ENCODE measurements around the gene CMIP. TPM values are rescaled to one million over a fixed set of nuclear protein-coding genes. Genes with fewer than 3 reads are reported as not detected.
A peak's percentile ranks its signal among the peaks of the same experiment; 100 is the strongest.

CMIP gene
- total RNA-seq, 1 experiment from 2014 or later = 25.7 TPM

DNA sequence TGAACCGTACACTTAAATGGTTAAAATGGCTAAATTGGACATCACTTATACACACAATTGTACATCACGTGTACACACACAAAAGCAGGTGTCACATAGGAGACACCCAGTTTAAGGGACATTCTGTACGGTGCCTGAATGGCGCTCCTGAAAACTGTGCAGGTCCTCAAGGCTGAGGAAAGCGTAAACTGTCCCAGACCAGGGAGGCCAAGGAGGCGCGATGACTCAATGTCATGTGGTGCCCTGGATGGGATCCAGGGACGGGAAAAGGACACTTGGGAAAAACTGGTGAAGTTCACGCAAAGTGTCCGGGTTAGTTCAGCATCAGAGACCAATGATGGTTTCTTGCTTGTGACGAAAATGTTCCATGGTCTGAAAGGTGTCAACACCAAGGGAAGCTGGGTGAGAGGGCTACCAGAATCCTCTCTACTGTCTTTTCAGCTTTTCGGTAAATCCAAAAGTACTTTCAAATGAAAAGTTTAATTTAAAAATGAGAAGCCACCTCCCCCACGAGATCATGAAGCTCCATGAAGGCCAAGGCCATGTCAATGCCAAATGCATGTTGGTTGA lies 112.2 kb downstream of the CMIP start:
- TF ChIP-seq, protein P1, sequence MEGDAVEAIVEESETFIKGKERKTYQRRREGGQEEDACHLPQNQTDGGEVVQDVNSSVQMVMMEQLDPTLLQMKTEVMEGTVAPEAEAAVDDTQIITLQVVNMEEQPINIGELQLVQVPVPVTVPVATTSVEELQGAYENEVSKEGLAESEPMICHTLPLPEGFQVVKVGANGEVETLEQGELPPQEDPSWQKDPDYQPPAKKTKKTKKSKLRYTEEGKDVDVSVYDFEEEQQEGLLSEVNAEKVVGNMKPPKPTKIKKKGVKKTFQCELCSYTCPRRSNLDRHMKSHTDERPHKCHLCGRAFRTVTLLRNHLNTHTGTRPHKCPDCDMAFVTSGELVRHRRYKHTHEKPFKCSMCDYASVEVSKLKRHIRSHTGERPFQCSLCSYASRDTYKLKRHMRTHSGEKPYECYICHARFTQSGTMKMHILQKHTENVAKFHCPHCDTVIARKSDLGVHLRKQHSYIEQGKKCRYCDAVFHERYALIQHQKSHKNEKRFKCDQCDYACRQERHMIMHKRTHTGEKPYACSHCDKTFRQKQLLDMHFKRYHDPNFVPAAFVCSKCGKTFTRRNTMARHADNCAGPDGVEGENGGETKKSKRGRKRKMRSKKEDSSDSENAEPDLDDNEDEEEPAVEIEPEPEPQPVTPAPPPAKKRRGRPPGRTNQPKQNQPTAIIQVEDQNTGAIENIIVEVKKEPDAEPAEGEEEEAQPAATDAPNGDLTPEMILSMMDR (conservative IDR thresholded peaks at IDR 0.05; ENCODE audit: low read depth, low read length) = no peak
- TF ChIP-seq EZH2phosphoT487 (IDR thresholded peaks at IDR 0.05; ENCODE audit: borderline replicate concordance, low read length) (no peak), EZH2 (IDR thresholded peaks at IDR 0.05; ENCODE audit: low read length, unreplicated experiment) (no peak)
- Histone ChIP-seq H3K9ac (ENCODE audit: low read length) (no peak overlapping the region), H3K27me3 (ENCODE audit: low read length) (no peaks in the 10 kb centered on the region), H3K79me2 (ENCODE audit: low read length) (peaks cover 98% of the 10 kb centered on the region), H3K9me2 (replicated peaks; ENCODE audit: low read length) (no peaks in the 10 kb centered on the region), H4K20me1 (ENCODE audit: low read length) (0 out of 2 replicates have a peak, but pooled peaks cover 5% of the 10 kb centered on the region), H3K4me3 (ENCODE audit: low read length) (no peak overlapping the region), H3K27ac (ENCODE audit: low read length) (no peak overlapping the region), H3K9me3 (ENCODE audit: low read length) (no peaks in the 10 kb centered on the region), H3K36me3 (ENCODE audit: low read depth, low read length) (no peaks in the 10 kb centered on the region; the same call in 1 of the 2 replicates), H2AFZ (ENCODE audit: low read length) (no peak overlapping the region), H3F3A (ENCODE audit: low read length, unreplicated experiment) (no peaks in the 10 kb centered on the region), H3K4me1 (ENCODE audit: insufficient read depth, low read length) (peaks cover 24% of the 10 kb centered on the region), H3K4me2 (ENCODE audit: low read length) (no peak overlapping the region)
- ChIA-PET POLR2A (ENCODE audit: unreplicated experiment) (no interaction called here), CTCF (no interaction called here)
- DNase-seq = no peak
- intact Hi-C loops (cut with micrococcal nuclease) = no loop called here
- BruUV-seq (replicated peaks) = no TSS peak
- no peak for ATAC-seq

- intact Hi-C loops (cut with micrococcal nuclease) = no loop called here
- H3K4me1 ChIP-seq (ENCODE audit: insufficient read depth, low read length) = peaks cover 23% of the 10 kb centered on the region
- H3K27ac ChIP-seq (ENCODE audit: low read length) = no peak overlapping the region
- ChIA-PET CTCF (no interaction called here), POLR2A (ENCODE audit: unreplicated experiment) (no interaction called here)
- ATAC-seq = no peak
- no peaks in the 10 kb centered on the region for H3K9me3 ChIP-seq (ENCODE audit: low read length)
- no peak overlapping the region for H3K4me2 ChIP-seq (ENCODE audit: low read length)
- H3K9ac ChIP-seq (ENCODE audit: low read length) = no peak overlapping the region
- H3F3A ChIP-seq (ENCODE audit: low read length, unreplicated experiment) = no peaks in the 10 kb centered on the region
- H2AFZ ChIP-seq (ENCODE audit: low read length) = no peak overlapping the region
- no peaks in the 10 kb centered on the region for H3K9me2 ChIP-seq (replicated peaks; ENCODE audit: low read length)
- H4K20me1 ChIP-seq (ENCODE audit: low read length) = 0 out of 2 replicates have a peak, but pooled peaks cover 5% of the 10 kb centered on the region
- no peaks in the 10 kb centered on the region for H3K27me3 ChIP-seq (ENCODE audit: low read length)
- BruUV-seq (replicated peaks) = no TSS peak
- H3K79me2 ChIP-seq (ENCODE audit: low read length) = peaks cover 98% of the 10 kb centered on the region
- no peak overlapping the region for H3K4me3 ChIP-seq (ENCODE audit: low read length)
- TF ChIP-seq EZH2 (IDR thresholded peaks at IDR 0.05; ENCODE audit: low read length, unreplicated experiment) (no peak), EZH2phosphoT487 (IDR thresholded peaks at IDR 0.05; ENCODE audit: borderline replicate concordance, low read length) (no peak)
- TF ChIP-seq, protein P1 (conservative IDR thresholded peaks at IDR 0.05; ENCODE audit: low read depth, low read length) = no peak
- H3K36me3 ChIP-seq (ENCODE audit: low read depth, low read length) = no peaks in the 10 kb centered on the region; the same call in 1 of the 2 replicates
- DNase-seq = no peak
Observed at GRCh38 chr16:81558077-81558443, 113.5 kb downstream of the CMIP start.

GRCh38 chr16:81558444-81559175 lies 114.0 kb downstream of the CMIP start:
- TF ChIP-seq, protein P1 (conservative IDR thresholded peaks at IDR 0.05; ENCODE audit: low read depth, low read length) = no peak
- no peak for TF ChIP-seq EZH2phosphoT487 (IDR thresholded peaks at IDR 0.05; ENCODE audit: borderline replicate concordance, low read length)
- ATAC-seq (no peak; the same call in 1 of the 2 replicates), DNase-seq (no peak)
- H3K9me3 ChIP-seq (ENCODE audit: low read length) = no peaks in the 10 kb centered on the region
- peak overlapping the region; percentile 19; the same call in 1 of the 2 replicates for H3K27ac ChIP-seq (ENCODE audit: low read length)
- H3K27me3 ChIP-seq (ENCODE audit: low read length) = no peaks in the 10 kb centered on the region
- no peak overlapping the region for H3K9ac ChIP-seq (ENCODE audit: low read length)
- POLR2A ChIA-PET (ENCODE audit: unreplicated experiment) = no interaction called here
- H3K4me3 ChIP-seq (ENCODE audit: low read length) = no peak overlapping the region
- H3K79me2 ChIP-seq (ENCODE audit: low read length) = peaks cover 98% of the 10 kb centered on the region
- no peaks in the 10 kb centered on the region for H3F3A ChIP-seq (ENCODE audit: low read length, unreplicated experiment)
- H2AFZ ChIP-seq (ENCODE audit: low read length) = no peak overlapping the region
- BruUV-seq (replicated peaks) = no TSS peak
- 0 out of 2 replicates have a peak, but pooled peaks cover 5% of the 10 kb centered on the region for H4K20me1 ChIP-seq (ENCODE audit: low read length)
- CTCF ChIA-PET = no interaction called here
- no peaks in the 10 kb centered on the region; the same call in 1 of the 2 replicates for H3K36me3 ChIP-seq (ENCODE audit: low read depth, low read length)
- H3K4me2 ChIP-seq (ENCODE audit: low read length) = no peak overlapping the region
- H3K9me2 ChIP-seq (replicated peaks; ENCODE audit: low read length) = no peaks in the 10 kb centered on the region
- intact Hi-C loops (cut with micrococcal nuclease) = no loop called here
- peaks cover 23% of the 10 kb centered on the region for H3K4me1 ChIP-seq (ENCODE audit: insufficient read depth, low read length)
